GM21529 (cell line): ENCODE data around the gene ADPRS.

Source experiments
- ATAC-seq: cut with Tn5 transposase; IDR thresholded peaks from one replicate; pipeline ENCODE4 v1.9.1; 2021; ENCODE audit not compliant: unreplicated experiment

Gene ADPRS

GRCh38 chr1:36087233-36088123 is 1.2 kb upstream of the ADPRS start:
- ATAC-seq = no peak

DNA sequence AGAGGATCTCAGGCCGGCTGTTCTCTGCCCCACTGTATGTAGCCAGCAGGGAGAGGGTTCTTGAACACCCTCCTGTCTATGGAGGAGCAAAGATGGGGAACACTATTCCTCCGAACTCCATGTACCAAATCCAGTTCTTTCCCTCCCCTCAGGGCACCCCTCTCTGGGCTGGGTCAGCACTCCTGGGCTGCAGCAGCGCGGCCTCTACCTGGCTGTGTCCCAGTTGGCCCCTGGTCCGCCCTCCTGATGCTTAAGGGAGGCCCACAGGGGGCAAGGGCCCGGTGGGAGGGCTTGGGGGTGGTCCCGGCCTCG is 471 bp upstream of the ADPRS start:
- no peak for ATAC-seq

DNA sequence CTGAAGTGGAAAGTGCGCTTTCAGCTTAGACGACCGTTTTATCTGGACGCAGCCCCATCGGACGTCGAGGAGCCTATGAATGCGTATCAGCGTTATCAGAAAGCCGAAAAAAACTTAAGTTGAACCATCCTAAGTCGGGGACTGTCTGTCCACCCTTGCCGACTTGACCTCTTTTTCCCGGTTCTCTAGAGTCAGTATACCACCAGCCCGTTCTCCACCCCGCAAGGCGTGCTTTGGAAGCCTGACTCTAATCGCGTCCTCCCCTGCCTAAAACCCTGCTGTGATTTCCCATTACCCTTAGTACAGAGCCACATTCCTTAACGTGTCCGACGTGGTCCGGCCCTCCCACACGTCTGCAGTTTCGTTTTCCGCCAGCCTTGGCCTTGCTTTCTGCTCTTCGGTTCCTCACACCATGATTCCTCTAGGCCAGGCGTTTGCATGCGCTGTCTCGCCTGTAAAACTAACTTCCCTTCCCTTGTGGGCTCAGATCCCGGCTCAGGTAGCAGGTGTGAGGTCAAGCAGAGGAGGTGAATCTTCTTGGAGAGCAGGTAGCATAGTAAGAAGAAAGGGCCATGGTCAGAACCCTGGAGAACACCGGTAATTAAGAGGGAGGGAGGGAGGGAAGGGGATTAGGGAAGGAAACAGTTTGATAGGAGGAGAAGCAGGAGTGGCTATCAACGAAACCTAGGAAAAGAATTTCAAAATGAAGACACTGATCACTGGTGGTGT is 865 bp downstream of the ADPRS start:
- no peak for ATAC-seq

DNA sequence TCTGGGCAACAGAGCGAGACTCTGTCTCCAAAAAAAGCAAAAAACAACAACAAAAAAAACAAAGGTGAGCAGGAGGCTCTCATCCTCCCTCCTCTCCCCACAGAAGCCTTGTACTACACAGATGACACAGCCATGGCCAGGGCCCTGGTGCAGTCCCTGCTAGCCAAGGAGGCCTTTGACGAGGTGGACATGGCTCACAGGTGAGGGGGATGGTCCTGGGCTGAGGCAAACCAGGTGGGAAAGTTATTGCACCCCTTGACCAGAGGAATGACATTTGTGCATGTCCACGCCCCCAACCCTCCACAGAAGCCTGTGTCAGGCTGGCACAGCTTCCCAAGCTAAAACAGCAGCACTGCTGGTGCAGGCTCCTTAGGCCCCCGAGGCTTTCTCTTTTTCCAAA is 2.4 kb downstream of the ADPRS start:
- no peak for ATAC-seq

DNA sequence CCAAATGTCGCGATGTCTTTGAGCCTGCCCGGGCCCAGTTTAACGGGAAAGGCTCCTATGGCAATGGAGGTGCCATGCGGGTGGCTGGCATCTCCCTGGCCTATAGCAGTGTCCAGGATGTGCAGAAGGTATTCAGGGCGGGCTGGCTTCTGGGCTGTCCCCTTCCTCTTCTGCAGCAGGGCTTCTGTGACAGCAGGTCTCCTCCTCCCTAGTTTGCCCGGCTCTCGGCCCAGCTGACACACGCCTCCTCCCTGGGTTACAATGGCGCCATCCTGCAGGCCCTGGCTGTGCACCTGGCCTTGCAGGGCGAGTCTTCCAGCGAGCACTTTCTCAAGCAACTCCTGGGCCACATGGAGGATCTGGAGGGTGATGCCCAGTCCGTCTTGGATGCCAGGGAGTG is 3.0 kb downstream of the ADPRS start:
- no peak for ATAC-seq

DNA sequence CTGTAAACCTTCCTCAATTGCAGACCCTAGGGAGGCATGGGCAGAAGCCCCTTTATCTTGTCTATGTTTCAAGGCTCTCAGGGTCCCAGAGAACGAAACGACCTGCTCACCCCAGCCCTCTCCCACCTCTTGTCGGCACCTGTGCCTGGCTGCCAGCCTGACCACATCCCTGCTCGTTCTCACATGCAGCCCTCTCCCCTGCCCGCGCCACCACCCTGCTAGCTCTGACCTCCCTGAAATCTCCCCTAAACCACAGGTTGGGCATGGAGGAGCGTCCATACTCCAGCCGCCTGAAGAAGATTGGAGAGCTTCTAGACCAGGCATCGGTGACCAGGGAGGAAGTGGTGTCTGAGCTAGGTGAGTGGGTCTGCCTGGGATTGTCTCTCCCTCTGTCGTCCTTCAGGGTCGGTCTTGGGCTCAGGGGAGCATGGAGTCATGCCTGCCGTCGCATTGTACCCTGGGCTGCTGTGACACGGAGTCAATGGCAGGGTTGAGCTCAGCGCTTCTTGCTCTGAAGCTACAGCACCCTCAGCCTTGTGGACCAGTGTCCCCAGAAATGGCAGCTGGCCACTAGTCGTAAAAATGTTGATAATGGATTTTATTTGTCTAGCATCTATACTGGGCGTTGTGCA is 3.6 kb downstream of the ADPRS start:
- no peak for ATAC-seq

DNA sequence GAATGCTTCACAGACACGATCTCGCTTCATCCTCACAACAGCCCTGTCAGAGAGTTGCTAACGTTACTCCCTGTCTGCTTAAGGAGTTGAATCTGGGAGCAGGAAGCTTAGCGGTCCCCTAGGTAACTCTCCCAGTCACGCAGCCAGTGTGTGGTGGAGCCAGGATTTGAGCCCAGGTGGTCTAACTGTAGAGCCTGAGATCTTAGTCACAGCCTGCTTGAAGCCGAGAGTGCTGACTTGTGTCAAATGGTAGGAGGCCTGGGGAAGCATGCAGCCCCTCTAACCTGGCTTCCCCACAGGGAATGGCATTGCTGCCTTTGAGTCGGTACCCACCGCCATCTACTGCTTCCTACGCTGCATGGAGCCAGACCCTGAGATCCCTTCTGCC is 4.1 kb downstream of the ADPRS start:
- ATAC-seq = no peak

DNA sequence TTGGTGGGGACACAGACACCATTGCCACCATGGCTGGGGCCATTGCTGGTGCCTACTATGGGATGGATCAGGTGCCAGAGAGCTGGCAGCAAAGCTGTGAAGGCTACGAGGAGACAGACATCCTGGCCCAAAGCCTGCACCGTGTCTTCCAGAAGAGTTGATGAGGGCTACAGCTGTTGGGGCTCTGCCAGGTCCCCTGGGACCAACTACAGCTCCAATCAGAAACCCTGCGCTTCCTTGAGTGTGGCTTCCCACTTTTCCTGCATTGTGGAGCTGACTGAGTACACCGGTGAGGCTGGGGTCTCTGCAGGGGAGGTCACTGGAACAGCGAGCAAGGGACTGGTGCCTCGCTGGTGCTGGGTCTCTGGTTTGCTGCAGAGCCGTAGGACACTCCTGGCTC is 4.5 kb downstream of the ADPRS start:
- ATAC-seq = no peak

DNA sequence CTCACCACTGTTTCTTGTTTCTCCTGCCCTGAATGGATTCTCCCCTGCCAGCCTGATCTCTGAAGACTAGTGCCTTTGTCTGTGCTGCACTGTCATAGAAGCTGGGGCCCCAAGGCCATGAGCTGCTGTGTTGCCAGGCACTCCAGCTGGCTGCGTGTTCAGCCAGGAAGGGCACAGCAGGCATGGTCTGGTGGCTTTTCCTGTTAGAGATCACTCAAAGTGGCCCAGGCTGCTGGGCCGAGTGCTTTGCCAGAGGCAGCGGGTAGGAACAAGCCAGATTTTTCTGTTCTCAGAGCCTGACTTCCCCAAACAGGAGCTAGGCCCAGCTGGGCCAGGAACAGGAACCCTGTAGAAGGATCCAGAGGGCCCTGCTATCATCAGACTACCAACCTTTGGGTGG is 5.2 kb downstream of the ADPRS start:
- ATAC-seq = no peak

DNA sequence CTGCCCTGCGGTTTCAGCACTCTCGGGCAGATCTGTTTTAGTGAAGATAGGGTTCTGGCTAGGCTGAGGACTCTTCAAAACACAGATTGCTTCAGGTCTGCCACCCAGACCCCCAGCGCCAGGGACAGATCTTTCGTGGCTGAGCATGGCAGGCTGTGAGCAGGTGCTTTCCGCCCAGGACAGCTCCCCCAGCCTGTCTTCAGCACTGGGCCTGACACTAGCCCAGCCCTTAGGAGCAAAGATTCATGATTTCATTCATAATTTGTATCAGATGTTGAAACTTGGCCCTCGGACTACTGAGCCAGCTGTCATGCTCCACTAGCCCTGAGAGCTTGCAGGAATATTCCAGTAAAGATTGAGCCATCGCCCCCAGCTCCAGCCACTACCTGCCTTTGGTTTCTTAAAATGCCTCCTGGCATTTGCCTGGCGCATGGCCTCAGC is 5.9 kb downstream of the ADPRS start:
- ATAC-seq = no peak

GRCh38 chr1:36095760-36096405 is 7.2 kb downstream of the ADPRS start:
- no peak for ATAC-seq

DNA sequence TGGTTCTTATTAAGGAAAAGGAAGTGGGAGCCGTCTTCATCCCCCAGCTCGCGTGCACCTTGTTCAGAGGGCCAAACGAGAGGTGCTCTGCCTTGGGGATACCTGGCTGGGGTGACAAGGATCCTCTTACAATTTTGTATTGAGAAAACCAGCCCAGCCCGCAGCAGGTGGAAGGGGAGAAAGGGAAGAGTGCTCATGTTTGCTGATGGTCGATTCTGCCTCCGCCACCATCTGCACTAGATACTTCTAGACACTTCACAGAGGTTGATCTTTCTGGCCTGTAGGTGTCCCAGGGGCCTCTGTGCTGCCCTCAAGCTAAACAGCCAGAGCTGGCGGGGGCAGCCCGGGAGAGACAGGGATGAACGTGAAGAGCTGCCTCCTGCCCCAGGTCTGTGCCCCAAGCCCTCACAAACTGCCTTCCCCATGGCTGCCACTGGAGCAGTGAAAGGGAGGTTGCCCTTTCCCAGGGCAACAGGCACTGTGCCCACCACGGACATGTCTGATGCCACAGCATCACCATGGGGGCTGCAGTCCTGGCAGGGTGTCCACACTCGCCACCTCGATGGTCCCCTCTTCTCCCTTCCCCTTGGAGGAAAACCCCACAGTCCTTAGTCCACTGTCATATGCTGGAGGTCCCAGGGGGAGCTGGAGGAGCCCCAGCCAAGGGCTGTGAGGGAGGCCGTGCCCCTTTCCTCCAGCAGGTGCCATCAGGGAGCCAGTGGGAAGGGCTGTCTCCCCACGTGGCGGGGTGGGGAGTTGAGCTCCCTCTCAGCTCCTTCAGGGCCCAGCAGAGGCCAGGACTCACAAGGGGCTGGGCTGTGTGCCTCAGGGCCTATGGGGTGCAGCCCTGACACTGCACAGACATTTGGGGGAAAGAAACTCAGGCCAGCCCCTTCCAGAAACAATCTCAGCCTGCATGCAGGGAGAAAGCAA is 8.1 kb downstream of the ADPRS start:
- no peak for ATAC-seq

- ATAC-seq = no peak
Observed at GRCh38 chr1:36097693-36098585, 9.2 kb downstream of the ADPRS start.

DNA sequence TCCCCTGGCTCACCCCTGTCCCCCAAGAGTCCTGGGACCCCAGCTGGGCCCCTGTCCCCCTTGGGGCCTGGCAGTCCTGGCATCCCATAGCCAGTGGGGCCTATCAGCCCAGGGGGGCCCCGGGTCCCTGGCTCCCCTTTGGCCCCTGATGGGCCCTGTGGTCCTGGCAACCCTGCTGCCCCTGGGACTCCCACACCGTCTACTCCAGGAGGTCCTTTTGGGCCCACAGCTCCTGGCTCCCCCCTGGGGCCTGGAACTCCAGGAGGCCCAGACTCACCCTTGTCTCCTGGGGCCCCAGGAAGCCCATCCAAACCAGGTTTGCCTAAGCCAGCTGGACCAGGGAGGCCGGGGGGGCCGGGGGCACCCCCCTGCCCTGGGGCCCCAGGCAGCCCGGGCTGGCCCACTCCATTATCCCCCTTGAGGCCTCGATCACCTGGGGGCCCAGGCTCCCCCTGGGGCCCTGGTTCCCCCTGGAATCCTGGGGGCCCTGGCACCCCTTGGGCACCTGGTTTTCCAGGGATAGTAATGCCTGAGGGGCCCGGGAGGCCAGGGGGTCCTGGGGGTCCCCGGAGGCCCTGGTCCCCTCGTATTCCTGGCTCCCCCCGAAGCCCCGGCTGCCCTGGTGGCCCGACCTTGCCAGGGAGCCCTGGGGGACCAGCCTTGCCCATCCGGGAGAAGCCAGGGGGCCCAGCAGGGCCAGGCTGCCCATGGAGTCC is 10.1 kb downstream of the ADPRS start:
- ATAC-seq = no peak

DNA sequence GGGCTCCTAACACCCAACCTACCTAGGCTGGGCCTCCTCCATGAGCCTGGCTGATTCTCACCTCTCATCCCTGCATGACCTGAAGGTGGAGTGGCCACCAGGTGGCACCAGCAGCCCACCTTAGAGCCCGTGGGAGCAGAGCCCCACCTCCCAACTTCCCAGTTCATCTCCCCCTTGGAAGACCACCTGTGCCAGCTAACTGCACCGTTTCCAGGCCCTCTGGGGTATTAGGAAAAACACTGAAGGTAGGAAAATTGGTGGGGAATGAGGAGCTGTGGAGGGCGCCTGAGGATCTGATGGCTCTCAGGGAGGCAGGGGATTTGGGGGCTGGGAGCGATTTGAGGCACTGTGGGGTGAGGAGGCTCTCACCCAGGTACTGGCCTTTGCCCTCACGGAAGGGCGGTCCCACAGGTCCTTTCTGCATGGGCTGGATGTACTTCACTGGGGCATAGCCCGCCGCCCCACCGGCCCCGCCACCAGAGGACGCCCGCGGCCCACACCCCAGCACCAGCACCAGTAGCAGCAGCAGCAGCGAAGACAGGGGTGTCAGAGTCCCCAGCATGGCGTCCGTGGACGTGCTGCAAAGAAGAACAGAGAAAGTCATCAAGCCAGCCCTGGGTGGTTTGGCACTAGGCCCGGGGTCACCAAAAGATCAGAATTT is 11.1 kb downstream of the ADPRS start:
- ATAC-seq = peak; percentile 56

DNA sequence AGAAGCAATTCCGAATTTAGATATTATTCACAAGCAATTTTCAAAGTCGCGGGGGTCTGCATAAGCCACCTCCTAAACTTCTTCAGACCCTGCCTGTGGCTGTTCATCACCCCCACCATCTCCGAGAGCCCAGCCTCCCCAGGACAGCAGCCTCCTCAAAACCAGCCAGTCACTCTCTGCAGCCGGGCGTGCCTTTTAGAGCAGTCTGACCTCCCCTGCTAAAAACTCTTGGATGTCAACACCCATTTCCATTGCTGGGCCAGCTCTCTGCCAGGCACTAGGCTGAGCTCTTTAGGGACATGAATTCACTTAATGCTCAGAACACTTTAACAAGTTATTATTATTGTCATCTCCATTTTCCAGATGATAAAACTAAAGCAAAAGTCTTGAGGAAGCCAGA is 11.7 kb downstream of the ADPRS start:
- ATAC-seq = no peak

- no peak for ATAC-seq
Observed at GRCh38 chr1:36101546-36101945, 12.9 kb downstream of the ADPRS start.

- ATAC-seq = no peak
Observed at GRCh38 chr1:36106269-36106668, 17.6 kb downstream of the ADPRS start.
